Tibial artery (tissue), 4 donors: ENCODE data around the gene CPEB3.
"Not testable (repeated sequence)": the region's sequence is repeated elsewhere in the genome, so short reads cannot be mapped to it uniquely, and the experiment has no call there.

Source experiments
- DNase-seq, 2 donors: peaks; one replicate each; pipeline ENCODE4 v3.0.0-alpha.2; 2019
- H3K27ac ChIP-seq, 2 donors: fragments of 200-600 bp; sonication (generic) in 1 of 2; 1 replicate in 1 of 2; 2 replicates in 1 of 2; pipeline ENCODE4 v1.5.1; 2018 to 2019; ENCODE audit warnings: mild to moderate bottlenecking in 1 of 2
- H3K27me3 ChIP-seq, 2 donors: fragments of 200-600 bp; sonication (generic) in 1 of 2; one replicate each; pipeline versions ENCODE4 v1.5.1 to v1.6.0; 2016 to 2019
- H3K36me3 ChIP-seq, 3 donors: fragments of 200-600 bp; sonication (generic) in 2 of 3; one replicate each; pipeline ENCODE4 v1.5.1; 2016 to 2019; ENCODE audit warnings: mild to moderate bottlenecking in 2 of 3
- H3K4me1 ChIP-seq, 4 donors: fragments of 200-600 bp; sonication (generic) in 2 of 4; 1 replicate in 3 of 4; 2 replicates in 1 of 4; pipeline ENCODE4 v1.5.1; 2016 to 2019
- H3K4me3 ChIP-seq, 2 donors: fragments of 200-600 bp; sonication (generic) in 1 of 2; 1 replicate in 1 of 2; 2 replicates in 1 of 2; pipeline ENCODE4 v1.5.1; 2018 to 2019; ENCODE audit warnings: mild to moderate bottlenecking in 2 of 2
- H3K9me3 ChIP-seq, 3 donors: fragments of 200-600 bp; sonication (generic) in 1 of 3; one replicate each; pipeline ENCODE4 v1.5.1; 2016 to 2019
- intact Hi-C: fragments of 100-400 bp; cut with DNase I; formaldehyde crosslinking; loops from one replicate; pipeline ENCODE4 v1.15.0; 2023; ENCODE audit warnings: low total_unique reads
- TF ChIP-seq, protein P1 (sequence below), 2 experiments: fragments of 200-600 bp in 1 of 2; fragments of 450-650 bp in 1 of 2; IDR thresholded peaks; one replicate each; pipeline ENCODE4 v1.5.1; 2017 to 2019; ENCODE audit warnings: antibody characterized with exemption in 2 of 2, mild to moderate bottlenecking in 1 of 2, moderate library complexity in 1 of 2

Gene CPEB3

DNA sequence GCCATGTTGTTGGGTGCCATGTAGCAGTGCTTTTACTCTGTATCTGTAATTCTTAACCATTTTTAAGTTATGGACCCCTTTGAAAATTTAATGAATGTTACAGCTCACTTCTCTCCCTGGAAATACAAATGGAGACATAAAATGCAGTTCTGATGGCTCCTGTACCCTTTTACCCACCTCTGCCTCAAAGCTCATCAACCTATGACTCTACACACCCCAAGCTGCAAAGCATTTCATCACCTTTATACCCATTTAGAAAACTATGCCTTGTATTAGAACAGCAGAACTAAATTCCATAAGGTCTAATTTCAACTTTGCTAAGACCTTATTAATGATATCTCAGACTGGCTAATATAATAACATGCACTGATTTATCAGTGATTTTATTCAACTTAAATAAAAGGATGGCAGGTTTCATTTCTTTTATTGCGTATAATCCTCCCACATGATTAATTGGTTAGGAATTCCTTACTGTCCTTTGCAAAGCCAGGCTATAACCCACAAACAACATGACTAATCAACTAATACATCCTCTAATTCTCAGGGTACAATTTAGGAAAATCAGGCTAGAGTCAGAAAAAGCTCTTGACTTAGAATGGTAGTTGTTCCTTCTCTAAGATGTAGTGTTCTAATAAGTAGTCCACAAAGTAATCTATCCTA is 68.1 kb downstream of the CPEB3 start:
- intact Hi-C loops: no loop called here
- TF ChIP-seq, protein P1, sequence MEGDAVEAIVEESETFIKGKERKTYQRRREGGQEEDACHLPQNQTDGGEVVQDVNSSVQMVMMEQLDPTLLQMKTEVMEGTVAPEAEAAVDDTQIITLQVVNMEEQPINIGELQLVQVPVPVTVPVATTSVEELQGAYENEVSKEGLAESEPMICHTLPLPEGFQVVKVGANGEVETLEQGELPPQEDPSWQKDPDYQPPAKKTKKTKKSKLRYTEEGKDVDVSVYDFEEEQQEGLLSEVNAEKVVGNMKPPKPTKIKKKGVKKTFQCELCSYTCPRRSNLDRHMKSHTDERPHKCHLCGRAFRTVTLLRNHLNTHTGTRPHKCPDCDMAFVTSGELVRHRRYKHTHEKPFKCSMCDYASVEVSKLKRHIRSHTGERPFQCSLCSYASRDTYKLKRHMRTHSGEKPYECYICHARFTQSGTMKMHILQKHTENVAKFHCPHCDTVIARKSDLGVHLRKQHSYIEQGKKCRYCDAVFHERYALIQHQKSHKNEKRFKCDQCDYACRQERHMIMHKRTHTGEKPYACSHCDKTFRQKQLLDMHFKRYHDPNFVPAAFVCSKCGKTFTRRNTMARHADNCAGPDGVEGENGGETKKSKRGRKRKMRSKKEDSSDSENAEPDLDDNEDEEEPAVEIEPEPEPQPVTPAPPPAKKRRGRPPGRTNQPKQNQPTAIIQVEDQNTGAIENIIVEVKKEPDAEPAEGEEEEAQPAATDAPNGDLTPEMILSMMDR (IDR thresholded peaks at IDR 0.05): no peak

DNA sequence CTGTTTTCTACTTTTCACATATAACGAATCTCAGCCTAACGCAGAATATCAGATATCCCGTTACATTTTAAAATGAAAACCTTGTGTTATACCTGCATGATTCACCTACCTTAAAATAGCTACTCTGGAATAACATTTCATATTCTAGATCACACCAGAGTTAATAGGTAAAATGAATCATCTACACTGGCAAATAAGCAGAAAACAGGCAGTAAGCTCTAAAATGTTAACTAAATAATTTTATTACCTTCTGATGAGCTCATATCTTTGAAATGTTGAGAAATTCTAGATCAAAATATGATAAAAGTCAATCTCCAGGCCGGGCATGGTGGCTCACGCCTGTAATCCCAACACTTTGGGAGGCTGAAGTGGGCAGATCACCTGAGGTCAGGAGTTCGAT is 71.3 kb downstream of the CPEB3 start:
- H3K27ac ChIP-seq: no peak overlapping the region
- intact Hi-C loops: no loop called here
- H3K9me3 ChIP-seq: no peaks in the 10 kb centered on the region
- no peak overlapping the region for H3K4me3 ChIP-seq
- H3K4me1 ChIP-seq: peaks cover 0 to 12% (median 0%) of the 10 kb centered on the region in 4 donors
- no peak for DNase-seq
- peaks cover 0 to 7% (median 3%) of the 10 kb centered on the region in 3 donors for H3K36me3 ChIP-seq
- TF ChIP-seq, protein P1 (IDR thresholded peaks at IDR 0.05): no peak
- no peaks in the 10 kb centered on the region for H3K27me3 ChIP-seq

More for the DNA sequence above, 68.1 kb downstream of the CPEB3 start:
- Histone ChIP-seq H3K36me3 (peaks cover 0 to 3% (median 0%) of the 10 kb centered on the region in 3 donors), H3K4me3 (no peak overlapping the region), H3K4me1 (no peaks in the 10 kb centered on the region), H3K9me3 (no peaks in the 10 kb centered on the region), H3K27me3 (no peaks in the 10 kb centered on the region), H3K27ac (no peak overlapping the region)
- no peak for DNase-seq

DNA sequence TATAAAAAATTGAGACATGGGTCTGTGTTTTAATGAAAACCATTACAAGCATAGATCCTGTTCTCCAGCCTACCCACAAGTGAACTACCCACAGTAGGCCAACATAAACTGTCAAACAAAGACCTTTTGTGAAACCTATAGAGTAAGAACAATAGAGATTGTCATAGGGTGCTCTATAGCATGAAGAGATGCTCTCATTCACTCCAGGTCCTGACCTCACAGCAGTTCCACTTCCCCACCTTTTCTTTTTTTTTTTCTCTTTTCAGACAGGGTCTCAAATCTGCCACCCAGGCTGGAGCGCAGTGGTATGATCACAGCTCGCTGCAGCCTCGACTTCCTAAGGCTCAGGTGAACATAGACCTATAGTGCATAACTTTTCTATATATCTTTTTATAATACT is 72.3 kb downstream of the CPEB3 start:
- no peak overlapping the region for H3K27ac ChIP-seq
- intact Hi-C loops: no loop called here
- peaks cover 0 to 13% (median 0%) of the 10 kb centered on the region in 4 donors for H3K4me1 ChIP-seq
- peaks cover 0 to 7% (median 3%) of the 10 kb centered on the region in 3 donors for H3K36me3 ChIP-seq
- no peak for DNase-seq
- H3K27me3 ChIP-seq: no peaks in the 10 kb centered on the region
- no peaks in the 10 kb centered on the region for H3K9me3 ChIP-seq
- TF ChIP-seq, protein P1 (IDR thresholded peaks at IDR 0.05): no peak
- no peak overlapping the region for H3K4me3 ChIP-seq

DNA sequence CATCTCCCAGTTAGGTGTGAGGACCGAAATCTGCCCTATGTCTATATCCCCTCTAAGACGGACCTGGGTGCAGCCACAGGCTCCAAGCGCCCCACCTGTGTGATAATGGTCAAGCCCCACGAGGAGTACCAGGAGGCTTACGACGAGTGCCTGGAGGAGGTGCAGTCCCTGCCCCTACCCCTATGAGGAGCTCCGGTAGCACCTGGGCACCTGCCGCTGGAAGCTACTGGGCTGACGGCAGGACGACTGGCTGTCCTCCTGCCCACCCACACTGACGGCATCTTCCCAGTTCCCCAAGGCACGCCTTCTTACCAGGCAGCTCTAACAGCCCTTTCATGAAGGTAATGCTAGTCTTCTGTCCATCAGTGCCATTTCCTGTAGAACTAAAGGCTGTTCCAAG is 74.3 kb downstream of the CPEB3 start:
- intact Hi-C loops, H3K27me3 ChIP-seq, DNase-seq, H3K27ac ChIP-seq, H3K36me3 ChIP-seq, H3K4me3 ChIP-seq, H3K9me3 ChIP-seq: not testable (repeated sequence)
- H3K4me1 ChIP-seq: peaks cover 0 to 13% (median 2%) of the 10 kb centered on the region in 4 donors

DNA sequence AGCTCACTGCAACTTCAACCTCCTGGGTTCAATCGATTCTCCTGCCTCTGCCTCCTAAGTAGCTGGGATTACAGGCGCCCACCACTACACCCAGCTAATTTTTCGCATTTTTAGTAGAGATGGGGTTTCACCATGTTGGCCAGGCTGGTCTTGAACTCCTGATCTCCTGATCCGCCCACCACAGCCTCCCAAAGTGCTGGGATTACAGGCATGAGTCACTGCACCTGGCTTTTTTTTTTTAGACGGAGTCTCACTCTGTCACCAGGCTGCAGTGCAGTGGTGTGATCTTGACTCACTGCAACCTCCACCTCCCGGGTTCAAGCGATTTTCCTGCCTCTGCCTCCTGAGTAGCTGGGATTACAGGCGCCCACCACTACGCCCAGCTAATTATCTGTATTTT is 75.7 kb downstream of the CPEB3 start:
- H3K27me3 ChIP-seq, DNase-seq, H3K9me3 ChIP-seq, intact Hi-C loops, H3K36me3 ChIP-seq, H3K27ac ChIP-seq, H3K4me3 ChIP-seq: not testable (repeated sequence)
- peaks cover 3 to 23% (median 7%) of the 10 kb centered on the region in 4 donors for H3K4me1 ChIP-seq

DNA sequence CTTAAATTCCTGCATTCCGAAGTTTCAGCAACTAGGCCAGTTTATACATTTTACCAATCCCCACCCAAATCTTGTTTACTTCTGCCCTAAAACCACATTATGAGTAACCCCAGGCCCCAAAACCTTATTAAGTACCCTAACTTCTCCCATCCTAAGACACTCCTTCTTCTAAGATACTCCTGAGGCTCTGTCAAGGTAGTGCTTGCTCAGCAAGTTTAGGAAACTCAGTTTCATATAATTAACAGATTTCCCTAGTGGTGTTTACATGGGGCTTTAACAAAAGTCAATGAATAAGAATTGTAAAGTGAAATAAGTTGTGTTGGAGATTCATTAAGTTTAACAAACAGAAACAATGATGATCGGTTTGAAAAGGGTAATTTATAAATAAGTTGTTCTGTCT is 77.8 kb downstream of the CPEB3 start:
- intact Hi-C loops: no loop called here
- Histone ChIP-seq H3K9me3 (no peaks in the 10 kb centered on the region), H3K4me3 (no peak overlapping the region), H3K27ac (no peak overlapping the region), H3K36me3 (peaks cover 0 to 7% (median 0%) of the 10 kb centered on the region in 3 donors), H3K27me3 (no peaks in the 10 kb centered on the region), H3K4me1 (peaks cover 3 to 38% (median 11%) of the 10 kb centered on the region in 4 donors)
- TF ChIP-seq, protein P1 (IDR thresholded peaks at IDR 0.05): no peak
- no peak for DNase-seq
